Measurements from ENCODE around the gene MAPK8. TPM values are rescaled to one million over a fixed set of nuclear protein-coding genes. Genes with fewer than 3 reads are reported as not detected.

Gene MAPK8
- total and polyA plus RNA-seq, 9 of the 15 experiments (the other 6 are each of a cell fraction or from before 2014, with no cell fraction given): 6.4 to 159 (median 71.0) TPM

DNA sequence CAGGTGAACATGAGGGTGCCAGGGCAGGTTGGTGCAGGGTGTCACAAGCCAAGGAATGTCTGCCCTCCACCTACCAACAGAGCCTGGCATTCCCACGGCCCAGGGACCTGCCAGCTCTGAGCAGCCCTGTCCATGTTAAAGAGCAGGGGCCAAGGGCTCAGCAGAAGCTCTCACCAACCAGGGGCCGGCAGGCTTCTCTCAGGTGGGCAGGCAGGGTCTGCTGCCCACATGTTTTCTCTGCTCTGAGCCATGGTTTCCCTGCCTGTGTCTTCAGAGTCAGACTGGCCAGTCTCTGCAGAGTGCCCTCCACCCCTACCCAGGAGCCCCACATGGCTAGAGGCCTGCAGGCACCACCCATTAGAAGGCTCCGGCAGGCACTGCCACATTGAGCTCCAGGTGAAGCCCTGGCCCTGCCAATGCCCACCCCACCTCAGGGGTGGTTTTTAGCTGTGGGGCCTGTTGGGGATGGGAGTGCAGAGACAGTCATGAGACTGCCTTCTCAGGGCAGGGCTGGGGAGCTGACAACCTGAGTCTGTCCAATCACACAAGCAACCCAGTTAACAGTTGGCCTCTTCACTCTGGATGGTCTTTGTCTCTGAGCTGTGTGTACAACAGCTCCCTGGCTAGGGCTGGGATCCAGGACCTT lies 162.5 kb downstream of the MAPK8 start (continued):
- TF ChIP-seq, protein P1, sequence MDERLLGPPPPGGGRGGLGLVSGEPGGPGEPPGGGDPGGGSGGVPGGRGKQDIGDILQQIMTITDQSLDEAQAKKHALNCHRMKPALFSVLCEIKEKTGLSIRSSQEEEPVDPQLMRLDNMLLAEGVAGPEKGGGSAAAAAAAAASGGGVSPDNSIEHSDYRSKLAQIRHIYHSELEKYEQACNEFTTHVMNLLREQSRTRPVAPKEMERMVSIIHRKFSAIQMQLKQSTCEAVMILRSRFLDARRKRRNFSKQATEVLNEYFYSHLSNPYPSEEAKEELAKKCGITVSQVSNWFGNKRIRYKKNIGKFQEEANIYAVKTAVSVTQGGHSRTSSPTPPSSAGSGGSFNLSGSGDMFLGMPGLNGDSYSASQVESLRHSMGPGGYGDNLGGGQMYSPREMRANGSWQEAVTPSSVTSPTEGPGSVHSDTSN (CRISPR knock-in tag; IDR thresholded peaks at IDR 0.05; ENCODE audit: low read depth): no peak
- TF ChIP-seq, protein P1 (tag; conservative IDR thresholded peaks at IDR 0.05; ENCODE audit: low read depth): no peak
- TF ChIP-seq TEAD2 (tag; IDR thresholded peaks at IDR 0.05) (peak; percentile 20; the same call in 1 of the 2 replicates), NFXL1 (CRISPR knock-in tag; IDR thresholded peaks at IDR 0.05) (no peak), EGR1 (conservative IDR thresholded peaks at IDR 0.05) (no peak), ZNF583 (CRISPR knock-in tag; IDR thresholded peaks at IDR 0.05) (peak; percentile 55; the same call in 1 of the 2 replicates), ZNF707 (CRISPR knock-in tag; conservative IDR thresholded peaks at IDR 0.05) (peak; percentile 24; the same call in 1 of the 2 replicates), LEF1 (IDR thresholded peaks at IDR 0.05) (no peak), MED1 (CRISPR knock-in tag; IDR thresholded peaks at IDR 0.05; ENCODE audit: borderline replicate concordance) (no peak)
- TF ChIP-seq, protein P2, sequence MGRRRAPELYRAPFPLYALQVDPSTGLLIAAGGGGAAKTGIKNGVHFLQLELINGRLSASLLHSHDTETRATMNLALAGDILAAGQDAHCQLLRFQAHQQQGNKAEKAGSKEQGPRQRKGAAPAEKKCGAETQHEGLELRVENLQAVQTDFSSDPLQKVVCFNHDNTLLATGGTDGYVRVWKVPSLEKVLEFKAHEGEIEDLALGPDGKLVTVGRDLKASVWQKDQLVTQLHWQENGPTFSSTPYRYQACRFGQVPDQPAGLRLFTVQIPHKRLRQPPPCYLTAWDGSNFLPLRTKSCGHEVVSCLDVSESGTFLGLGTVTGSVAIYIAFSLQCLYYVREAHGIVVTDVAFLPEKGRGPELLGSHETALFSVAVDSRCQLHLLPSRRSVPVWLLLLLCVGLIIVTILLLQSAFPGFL (CRISPR knock-in tag; IDR thresholded peaks at IDR 0.05): no peak
- TF ChIP-seq, protein P3, sequence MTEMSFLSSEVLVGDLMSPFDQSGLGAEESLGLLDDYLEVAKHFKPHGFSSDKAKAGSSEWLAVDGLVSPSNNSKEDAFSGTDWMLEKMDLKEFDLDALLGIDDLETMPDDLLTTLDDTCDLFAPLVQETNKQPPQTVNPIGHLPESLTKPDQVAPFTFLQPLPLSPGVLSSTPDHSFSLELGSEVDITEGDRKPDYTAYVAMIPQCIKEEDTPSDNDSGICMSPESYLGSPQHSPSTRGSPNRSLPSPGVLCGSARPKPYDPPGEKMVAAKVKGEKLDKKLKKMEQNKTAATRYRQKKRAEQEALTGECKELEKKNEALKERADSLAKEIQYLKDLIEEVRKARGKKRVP (CRISPR knock-in tag; IDR thresholded peaks at IDR 0.05): peak; percentile 65
- TF ChIP-seq, protein P4, sequence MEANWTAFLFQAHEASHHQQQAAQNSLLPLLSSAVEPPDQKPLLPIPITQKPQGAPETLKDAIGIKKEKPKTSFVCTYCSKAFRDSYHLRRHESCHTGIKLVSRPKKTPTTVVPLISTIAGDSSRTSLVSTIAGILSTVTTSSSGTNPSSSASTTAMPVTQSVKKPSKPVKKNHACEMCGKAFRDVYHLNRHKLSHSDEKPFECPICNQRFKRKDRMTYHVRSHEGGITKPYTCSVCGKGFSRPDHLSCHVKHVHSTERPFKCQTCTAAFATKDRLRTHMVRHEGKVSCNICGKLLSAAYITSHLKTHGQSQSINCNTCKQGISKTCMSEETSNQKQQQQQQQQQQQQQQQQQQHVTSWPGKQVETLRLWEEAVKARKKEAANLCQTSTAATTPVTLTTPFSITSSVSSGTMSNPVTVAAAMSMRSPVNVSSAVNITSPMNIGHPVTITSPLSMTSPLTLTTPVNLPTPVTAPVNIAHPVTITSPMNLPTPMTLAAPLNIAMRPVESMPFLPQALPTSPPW (CRISPR knock-in tag; IDR thresholded peaks at IDR 0.05): peak; percentile 5; the same call in 1 of the 2 replicates
- TF ChIP-seq, protein P5, sequence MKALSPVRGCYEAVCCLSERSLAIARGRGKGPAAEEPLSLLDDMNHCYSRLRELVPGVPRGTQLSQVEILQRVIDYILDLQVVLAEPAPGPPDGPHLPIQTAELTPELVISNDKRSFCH (CRISPR knock-in tag; IDR thresholded peaks at IDR 0.05): no peak
- TF ChIP-seq, protein P5 (tag; IDR thresholded peaks at IDR 0.05): peak; percentile 61
- TF ChIP-seq, protein P6, sequence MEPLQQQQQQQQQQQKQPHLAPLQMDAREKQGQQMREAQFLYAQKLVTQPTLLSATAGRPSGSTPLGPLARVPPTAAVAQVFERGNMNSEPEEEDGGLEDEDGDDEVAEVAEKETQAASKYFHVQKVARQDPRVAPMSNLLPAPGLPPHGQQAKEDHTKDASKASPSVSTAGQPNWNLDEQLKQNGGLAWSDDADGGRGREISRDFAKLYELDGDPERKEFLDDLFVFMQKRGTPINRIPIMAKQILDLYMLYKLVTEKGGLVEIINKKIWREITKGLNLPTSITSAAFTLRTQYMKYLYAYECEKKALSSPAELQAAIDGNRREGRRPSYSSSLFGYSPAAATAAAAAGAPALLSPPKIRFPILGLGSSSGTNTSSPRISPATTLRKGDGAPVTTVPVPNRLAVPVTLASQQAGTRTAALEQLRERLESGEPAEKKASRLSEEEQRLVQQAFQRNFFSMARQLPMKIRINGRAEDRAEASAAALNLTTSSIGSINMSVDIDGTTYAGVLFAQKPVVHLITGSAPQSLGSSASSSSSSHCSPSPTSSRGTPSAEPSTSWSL (CRISPR knock-in tag; IDR thresholded peaks at IDR 0.05; ENCODE audit: borderline replicate concordance): peak; percentile 67; the same call in 1 of the 2 replicates
- TF ChIP-seq, protein P7, sequence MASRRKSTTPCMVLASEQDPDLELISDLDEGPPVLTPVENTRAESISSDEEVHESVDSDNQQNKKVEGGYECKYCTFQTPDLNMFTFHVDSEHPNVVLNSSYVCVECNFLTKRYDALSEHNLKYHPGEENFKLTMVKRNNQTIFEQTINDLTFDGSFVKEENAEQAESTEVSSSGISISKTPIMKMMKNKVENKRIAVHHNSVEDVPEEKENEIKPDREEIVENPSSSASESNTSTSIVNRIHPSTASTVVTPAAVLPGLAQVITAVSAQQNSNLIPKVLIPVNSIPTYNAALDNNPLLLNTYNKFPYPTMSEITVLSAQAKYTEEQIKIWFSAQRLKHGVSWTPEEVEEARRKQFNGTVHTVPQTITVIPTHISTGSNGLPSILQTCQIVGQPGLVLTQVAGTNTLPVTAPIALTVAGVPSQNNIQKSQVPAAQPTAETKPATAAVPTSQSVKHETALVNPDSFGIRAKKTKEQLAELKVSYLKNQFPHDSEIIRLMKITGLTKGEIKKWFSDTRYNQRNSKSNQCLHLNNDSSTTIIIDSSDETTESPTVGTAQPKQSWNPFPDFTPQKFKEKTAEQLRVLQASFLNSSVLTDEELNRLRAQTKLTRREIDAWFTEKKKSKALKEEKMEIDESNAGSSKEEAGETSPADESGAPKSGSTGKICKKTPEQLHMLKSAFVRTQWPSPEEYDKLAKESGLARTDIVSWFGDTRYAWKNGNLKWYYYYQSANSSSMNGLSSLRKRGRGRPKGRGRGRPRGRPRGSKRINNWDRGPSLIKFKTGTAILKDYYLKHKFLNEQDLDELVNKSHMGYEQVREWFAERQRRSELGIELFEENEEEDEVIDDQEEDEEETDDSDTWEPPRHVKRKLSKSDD (conservative IDR thresholded peaks at IDR 0.05; ENCODE audit: low read length): no peak

Data from K562 (cell line).